ENCODE measurements around the gene SHROOM3. TPM values are rescaled to one million over a fixed set of nuclear protein-coding genes. Genes with fewer than 3 reads are reported as not detected.

The SHROOM3 gene
- total and polyA plus RNA-seq, 2 of the 13 experiments (the other 11 are each of a cell fraction or from before 2014, with no cell fraction given), result 0.01 TPM; not detected in 1

- intact Hi-C loops (cut with micrococcal nuclease; ENCODE audit: unreplicated experiment), result no loop called here
These were observed 232.0 kb downstream of the SHROOM3 start for GRCh38 chr4:76666944-76667532.

More at GRCh38 chr4:76666944-76667532, 232.0 kb downstream of the SHROOM3 start:
- Histone ChIP-seq H3K9ac (ENCODE audit: insufficient read depth, low read depth, low read length) (no peak overlapping the region), H3K27ac (ENCODE audit: extremely low read length, insufficient read depth, low read length) (no peak overlapping the region), H3K9me3 (ENCODE audit: low read length) (no peaks in the 10 kb centered on the region), H3K4me1 (ENCODE audit: insufficient read depth, low read length) (no peaks in the 10 kb centered on the region), H4K20me1 (ENCODE audit: insufficient read depth, low read length) (no peaks in the 10 kb centered on the region), H3K27me3 (ENCODE audit: control insufficient read depth in 1 of 2, insufficient read depth in 2 of 2, low read length in 2 of 2) (no peaks in the 10 kb centered on the region), H3K4me2 (ENCODE audit: low read depth, low read length) (no peak overlapping the region), H2AFZ (ENCODE audit: low read length) (no peak overlapping the region), H3K36me3 (replicated peaks in 1 of 2; ENCODE audit: control insufficient read depth in 1 of 2, insufficient read depth in 2 of 2, low read length in 2 of 2) (no peaks in the 10 kb centered on the region), H3K4me3 (replicated peaks in 1 of 3; ENCODE audit: insufficient read depth in 1 of 3, low read depth in 2 of 3, low read length in 3 of 3) (no peak overlapping the region), H3K79me2 (ENCODE audit: insufficient read depth, low read length) (no peaks in the 10 kb centered on the region)
- DNase-seq (ENCODE audit: low spot score) (no peak), ATAC-seq (no peak), FAIRE-seq (no peak)
- CTCF ChIA-PET (ENCODE audit: low intra/inter-chr PET ratio, low total read pairs), result no interaction called here
- in situ Hi-C loops (cut with HindIII; ENCODE audit: extremely low pct_ligation_motif_present, low pct_unique_long_range_greater_than_20kb), result no loop called here
- TF ChIP-seq ZNF552 (CRISPR knock-in tag; IDR thresholded peaks at IDR 0.05; ENCODE audit: borderline replicate concordance), result no peak
- no peak for TF ChIP-seq BCL3 (CRISPR knock-in tag; IDR thresholded peaks at IDR 0.05)
- TF ChIP-seq ZFP36L2 (CRISPR knock-in tag; IDR thresholded peaks at IDR 0.05), result no peak
- no peak for TF ChIP-seq FOXP4 (CRISPR knock-in tag; IDR thresholded peaks at IDR 0.05)
- no peak for TF ChIP-seq KLF16 (CRISPR knock-in tag; IDR thresholded peaks at IDR 0.05)
- TF ChIP-seq MYC (CRISPR knock-in tag; IDR thresholded peaks at IDR 0.05; ENCODE audit: borderline replicate concordance), result no peak
- no peak for TF ChIP-seq NFE2L2 (IDR thresholded peaks at IDR 0.05; ENCODE audit: low read length)
- TF ChIP-seq ERF (CRISPR knock-in tag; IDR thresholded peaks at IDR 0.05), result no peak
- TF ChIP-seq U2AF1 (optimal IDR thresholded peaks at IDR 0.05; ENCODE audit: low read depth, low read length), result no peak
- TF ChIP-seq ZNF740 (CRISPR knock-in tag; IDR thresholded peaks at IDR 0.05), result no peak
- TF ChIP-seq ZNF572 (CRISPR knock-in tag; IDR thresholded peaks at IDR 0.05), result no peak
- TF ChIP-seq ZNF792 (CRISPR knock-in tag; IDR thresholded peaks at IDR 0.05), result no peak
- no peak for TF ChIP-seq ZNF761 (CRISPR knock-in tag; conservative IDR thresholded peaks at IDR 0.05)
- TF ChIP-seq ZNF276 (CRISPR knock-in tag; IDR thresholded peaks at IDR 0.05; ENCODE audit: low read depth), result no peak
- TF ChIP-seq STAT6 (CRISPR knock-in tag; IDR thresholded peaks at IDR 0.05; ENCODE audit: borderline replicate concordance), result no peak
- TF ChIP-seq PBX2 (CRISPR knock-in tag; IDR thresholded peaks at IDR 0.05), result no peak
- POLR2A ChIA-PET, result no interaction called here
- no TSS peak for BruUV-seq (replicated peaks)
- 44% methylated on average over 5 of the region's 5 CpGs for WGBS (ENCODE audit: low lambda C conversion rate)

Measured in HepG2 (cell line).